Activated effector memory CD4-positive, alpha-beta T cell treated with Interleukin-2 at 50 U/mL for 16 hours (primary cell): ENCODE measurements around the gene INPP4A.

Experiments
- DNase-seq: peaks from one replicate; pipeline ENCODE4 v3.0.0-alpha.2; 2020

Gene INPP4A

DNA sequence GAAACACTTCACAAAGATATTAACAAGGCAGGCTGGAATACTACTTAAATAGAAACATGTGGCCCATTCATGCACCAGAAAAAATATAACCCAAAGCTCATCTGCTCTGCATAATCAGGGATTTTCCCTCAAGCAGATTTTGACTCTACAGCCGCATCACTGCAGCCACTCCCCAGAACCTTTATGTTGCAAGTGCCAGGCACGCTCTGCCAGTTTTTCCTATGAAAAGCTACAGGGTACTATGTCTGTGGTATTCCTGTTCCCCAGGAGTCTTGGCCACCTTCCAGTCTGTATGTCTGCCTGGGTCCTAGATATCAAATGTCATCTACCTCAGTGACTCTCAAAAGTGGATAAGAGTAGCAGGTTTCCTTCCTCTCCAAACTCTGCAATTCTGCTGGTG, 159.9 kb downstream of the INPP4A start:
- no peak for DNase-seq

- no peak for DNase-seq
Measured at GRCh38 chr2:98605076-98605475, 160.4 kb downstream of the INPP4A start.

GRCh38 chr2:98606431-98606830, 161.8 kb downstream of the INPP4A start:
- no peak for DNase-seq

DNA sequence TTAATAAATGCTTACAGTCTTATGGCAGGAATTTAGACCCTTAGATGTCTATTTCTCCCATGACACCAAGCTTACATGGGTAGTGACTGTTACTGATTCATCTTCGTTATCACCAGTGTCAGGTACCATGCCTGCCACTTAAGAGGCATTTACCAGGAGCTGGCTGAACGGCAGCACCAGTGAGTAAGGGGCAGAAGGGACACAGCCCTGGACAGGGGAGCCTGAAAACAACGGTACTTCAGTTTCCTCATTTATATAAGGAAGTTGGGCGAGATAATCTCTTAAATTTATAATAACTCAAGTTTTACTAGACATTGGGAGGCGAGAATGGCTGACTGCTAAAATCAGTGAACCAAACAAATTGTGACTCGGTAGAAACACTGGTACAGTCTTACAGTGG, 162.4 kb downstream of the INPP4A start:
- no peak for DNase-seq

GRCh38 chr2:98607741-98608115, 163.1 kb downstream of the INPP4A start:
- no peak for DNase-seq

GRCh38 chr2:98608116-98608961, 163.7 kb downstream of the INPP4A start, which contains the start of the genes COA5 and UNC50:
Gene COA5 (minus strand): TSS chr2:98608512. CDS start chr2:98608405, 107 bp downstream.
Gene UNC50 (plus strand): TSS chr2:98608589. CDS start chr2:98609760, 1,171 bp downstream.
- peak; percentile 90 for DNase-seq

DNA sequence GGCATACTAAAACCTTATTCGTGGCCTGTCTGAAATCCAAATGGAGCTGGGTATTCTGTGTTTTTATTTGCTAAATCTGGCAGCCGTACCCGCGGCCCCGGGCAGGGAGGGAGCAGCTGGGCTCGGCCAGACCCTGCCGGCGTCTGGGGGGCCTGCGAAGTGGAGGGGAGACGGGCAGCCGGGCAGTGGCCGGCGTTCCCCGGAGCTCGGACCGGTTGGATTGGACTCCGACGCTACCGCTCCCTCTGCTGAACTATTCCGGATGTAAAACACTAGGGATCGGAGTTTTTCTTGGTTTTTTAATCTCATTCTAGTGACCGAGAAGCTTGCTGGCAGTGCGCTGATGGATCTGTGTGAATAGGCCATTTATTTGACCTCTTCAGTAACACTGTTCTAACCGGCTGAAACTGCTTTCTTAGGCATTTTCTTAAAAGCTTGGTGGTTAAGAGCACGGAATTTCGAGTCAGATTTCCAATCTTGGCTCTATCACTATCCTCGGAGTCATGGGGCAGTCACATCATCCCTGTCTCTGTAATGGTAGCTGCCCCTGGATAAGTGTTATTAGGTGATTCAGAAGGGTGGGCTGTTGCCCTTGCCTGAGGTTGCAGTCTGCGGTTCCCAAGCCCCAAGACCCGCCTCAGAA, 164.4 kb downstream of the INPP4A start:
- DNase-seq, result no peak

- no peak for DNase-seq
Measured at GRCh38 chr2:98614024-98614739, 169.5 kb downstream of the INPP4A start.

- DNase-seq, result no peak
Measured at GRCh38 chr2:98615481-98615880, 170.8 kb downstream of the INPP4A start.

GRCh38 chr2:98617149-98617548, 172.5 kb downstream of the INPP4A start:
- no peak for DNase-seq

DNA sequence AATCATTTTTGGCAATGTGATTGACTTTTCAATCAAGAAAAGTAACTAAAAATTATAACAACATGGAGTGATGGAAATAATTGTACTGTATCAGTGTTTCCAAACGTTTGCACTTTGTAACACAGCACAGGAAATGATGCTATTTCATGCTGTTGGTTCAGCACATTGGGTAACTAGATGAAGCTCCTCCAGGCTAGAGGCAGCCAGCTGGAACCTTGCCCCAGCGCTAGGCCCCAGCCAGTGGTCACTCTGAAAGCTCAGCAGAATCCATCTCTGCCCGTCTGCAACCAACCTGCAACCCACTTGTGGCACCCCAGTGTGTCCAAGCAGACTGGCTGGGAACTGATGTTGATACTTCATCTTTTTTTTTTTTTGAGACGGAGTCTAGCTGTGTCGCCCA, 179.0 kb downstream of the INPP4A start:
- DNase-seq, result no peak

DNA sequence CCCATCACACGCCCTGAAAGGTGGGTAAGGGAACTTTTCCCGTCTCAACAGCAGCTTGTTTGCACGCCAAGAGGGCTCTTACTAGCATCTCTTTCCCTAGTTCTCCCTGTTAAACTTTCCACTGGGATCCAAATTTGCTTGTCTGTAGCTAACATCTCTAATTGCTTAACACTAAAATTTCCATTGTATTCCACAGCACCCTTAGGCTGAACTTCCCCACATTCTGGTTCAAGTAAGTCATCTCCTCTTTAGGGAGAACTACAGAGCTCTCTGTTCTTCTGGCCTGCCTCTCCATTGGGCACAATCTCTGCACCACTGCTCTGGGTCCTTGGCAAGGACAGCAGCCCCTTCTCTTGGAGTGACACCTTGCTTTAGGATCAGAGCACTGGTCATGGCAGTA, 187.7 kb downstream of the INPP4A start:
- no peak for DNase-seq

DNA sequence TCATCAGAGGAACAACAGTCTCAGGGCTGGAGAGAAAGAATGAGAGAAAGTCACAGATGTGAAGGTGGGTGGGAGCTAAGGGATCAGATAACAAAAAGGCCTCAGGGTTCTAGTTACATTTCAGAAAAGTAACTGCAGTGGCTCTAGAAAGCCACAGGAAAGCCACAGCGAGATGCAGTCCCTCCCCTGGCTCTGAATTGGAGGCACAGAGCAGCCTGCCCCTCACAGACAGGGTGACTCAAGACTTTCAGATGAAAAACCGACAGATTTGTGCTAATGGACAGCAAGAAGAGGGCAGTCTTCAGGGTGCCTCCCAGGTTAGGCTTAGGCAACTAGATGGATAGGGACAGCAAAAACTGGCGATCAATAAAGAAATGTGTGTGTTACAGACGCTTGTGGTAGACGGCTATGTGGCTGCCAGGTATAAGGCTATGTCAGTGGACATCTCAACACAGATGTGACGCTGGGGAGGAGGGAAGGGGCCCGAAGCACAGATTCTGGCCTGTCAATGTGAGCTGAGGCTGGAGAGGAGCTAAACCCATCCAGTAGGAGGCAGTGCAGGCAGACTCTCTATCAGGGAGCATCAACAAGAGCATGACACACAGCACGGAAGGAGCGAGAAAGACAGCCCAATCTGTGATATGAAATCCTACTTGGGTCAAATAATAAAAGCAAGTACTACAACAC, 189.9 kb downstream of the INPP4A start:
- peak; percentile 10 for DNase-seq

DNA sequence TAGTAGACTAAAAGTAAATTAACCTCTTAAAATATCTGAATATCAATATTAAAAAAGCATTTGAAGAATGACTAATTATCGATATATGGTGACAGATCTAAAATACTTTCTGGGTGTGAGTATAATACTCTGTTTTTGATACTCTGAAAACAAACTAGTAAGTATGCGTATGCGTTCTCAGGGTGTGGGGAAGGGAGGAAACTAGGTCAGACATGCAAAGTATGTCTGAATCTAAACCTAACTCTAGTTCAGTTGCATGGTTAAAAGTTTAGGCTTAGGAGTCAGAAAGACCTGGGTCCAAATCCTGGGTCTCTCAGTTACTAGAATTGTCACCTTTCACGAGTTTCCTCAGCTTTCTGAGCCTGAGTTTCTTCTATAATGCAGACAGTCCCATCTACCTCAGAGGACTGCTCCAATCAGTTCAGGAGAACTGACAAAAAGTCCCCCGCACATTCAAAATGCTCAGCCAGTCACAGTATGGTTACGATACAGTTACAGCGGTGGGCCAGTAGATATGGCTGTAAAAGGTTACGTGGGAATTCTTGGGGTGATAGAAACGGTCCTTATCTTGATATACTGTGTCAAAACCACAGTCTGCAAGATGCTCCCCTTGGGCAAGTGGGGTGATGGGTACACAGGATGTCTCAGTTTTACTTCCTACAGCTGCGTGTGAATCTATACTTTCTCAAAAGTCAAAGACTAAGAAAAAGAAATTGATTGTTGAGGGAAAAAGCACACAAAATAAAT, 192.9 kb downstream of the INPP4A start:
- peak; percentile 22 for DNase-seq

DNA sequence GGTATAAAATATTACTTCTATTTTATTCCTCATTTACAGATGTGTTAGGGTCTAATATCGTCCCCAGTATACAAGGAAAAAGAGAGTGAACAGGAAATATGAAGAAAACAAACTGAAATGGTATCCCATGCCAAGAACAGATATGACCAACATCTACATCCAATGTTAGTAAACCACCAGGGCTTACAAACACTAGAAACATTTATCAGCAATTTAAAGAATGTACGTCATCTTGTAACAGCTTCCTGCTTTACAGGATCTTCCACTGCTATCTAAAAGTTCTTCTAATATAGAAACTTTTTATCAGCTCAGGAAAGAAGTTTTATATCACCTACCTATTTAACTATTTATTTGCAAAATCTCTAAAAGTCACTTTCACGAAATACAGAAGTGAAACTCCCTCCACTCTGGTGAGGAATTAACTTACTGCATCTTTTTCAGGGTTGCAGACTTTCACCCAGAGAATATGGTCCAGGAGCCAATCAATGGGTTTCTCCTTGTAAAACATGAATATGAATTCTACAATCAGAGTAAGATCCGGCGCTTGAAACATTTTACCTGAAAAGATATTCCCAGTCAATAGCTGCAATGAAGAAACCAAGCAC, 198.9 kb downstream of the INPP4A start:
- no peak for DNase-seq
